C4-2B (cell line): ENCODE results near the gene OR56B1.
"Not testable (repeated sequence)": the region's sequence is repeated elsewhere in the genome, so short reads cannot be mapped to it uniquely, and the experiment has no call there.

Experiments used
- H3K27ac ChIP-seq: fragments of 450-650 bp; 2 replicates; pipeline ENCODE4 v1.5.1; 2017
- CTCF ChIP-seq: fragments of 450-650 bp; conservative IDR thresholded peaks from 2 replicates; pipeline ENCODE4 v1.5.1; 2017; ENCODE audit warnings: mild to moderate bottlenecking
- ZFX ChIP-seq: fragments of 450-650 bp; IDR thresholded peaks from 2 replicates; pipeline ENCODE4 v1.6.1; 2017

The OR56B1 gene

GRCh38 chr11:5736396-5736795 is at the start of gene OR56B1:
Gene OR56B1 (plus strand): TSS chr11:5736448. CDS start chr11:5736517, 69 bp downstream.
- TF ChIP-seq CTCF = no peak
- no peak for TF ChIP-seq ZFX
- H3K27ac ChIP-seq = no peak within 1 kb of the TSS

- H3K27ac ChIP-seq = no peak overlapping the region
Measured at GRCh38 chr11:5688482-5688881, 47.8 kb upstream of the OR56B1 start.

GRCh38 chr11:5689551-5689983 is 46.7 kb upstream of the OR56B1 start, which contains the start of gene TRIM22:
Gene TRIM22 (plus strand): TSS chr11:5689790. CDS start chr11:5696233, 6,443 bp downstream.
- TF ChIP-seq ZFX (no peak), CTCF (no peak)
- no peak within 1 kb of the TSS for H3K27ac ChIP-seq

More at GRCh38 chr11:5688482-5688881, 47.8 kb upstream of the OR56B1 start:
- no peak for TF ChIP-seq ZFX
- TF ChIP-seq CTCF = no peak

- no peak overlapping the region for H3K27ac ChIP-seq
- TF ChIP-seq CTCF (no peak), ZFX (no peak)
Measured at GRCh38 chr11:5690216-5690615, 46.0 kb upstream of the OR56B1 start.

- TF ChIP-seq CTCF (no peak), ZFX (no peak)
- no peak overlapping the region for H3K27ac ChIP-seq
Measured at GRCh38 chr11:5690736-5691135, 45.5 kb upstream of the OR56B1 start.

GRCh38 chr11:5691238-5691963 is 44.8 kb upstream of the OR56B1 start:
- not testable (repeated sequence) for H3K27ac ChIP-seq

- no peak overlapping the region for H3K27ac ChIP-seq
- TF ChIP-seq ZFX (no peak), CTCF (no peak)
Measured at GRCh38 chr11:5691964-5692361, 44.3 kb upstream of the OR56B1 start.

GRCh38 chr11:5694642-5695041 is 41.6 kb upstream of the OR56B1 start:
- no peak overlapping the region for H3K27ac ChIP-seq
- TF ChIP-seq ZFX (no peak), CTCF (no peak)
